Mesothelial cell of epicardium (in vitro differentiated cells): ENCODE measurements around the gene CCR5. TPM values are rescaled to one million over a fixed set of nuclear protein-coding genes. Genes with fewer than 3 reads are reported as not detected.

Experiments used
- DNase-seq, 2 experiments: peaks; one replicate each; pipeline ENCODE4 v3.0.0; 2021; ENCODE audit warnings: low spot score in 2 of 2; ENCODE audit not compliant: unreplicated experiment in 2 of 2
- H3K27ac Mint-ChIP-seq: 2 replicates; pipeline ENCODE4 v1.8.0; 2021; ENCODE audit warnings: mixed read lengths
- H3K27me3 Mint-ChIP-seq: 2 replicates; pipeline ENCODE4 v1.8.0; 2021; ENCODE audit warnings: low read depth, mixed read lengths
- H3K36me3 Mint-ChIP-seq: 2 replicates; pipeline ENCODE4 v1.8.0; 2021; ENCODE audit warnings: mixed read lengths
- H3K4me1 Mint-ChIP-seq: 2 replicates; pipeline ENCODE4 v1.8.0; 2021; ENCODE audit warnings: mixed read lengths
- H3K4me3 Mint-ChIP-seq: 2 replicates; pipeline ENCODE4 v1.8.0; 2021; ENCODE audit warnings: mild to moderate bottlenecking, moderate library complexity, mixed read lengths
- H3K9me3 Mint-ChIP-seq: 2 replicates; pipeline ENCODE4 v1.8.0; 2021; ENCODE audit warnings: mixed read lengths
- total RNA-seq: library from RNA; stranded (reverse); gene quantifications from 3 replicates; pipeline ENCODE4 v1.2.1, GENCODE V29; 2021
- TF ChIP-seq, protein P1 (sequence below): fragments of 200-600 bp; sonication (generic); IDR thresholded peaks from one replicate; pipeline ENCODE4 v1.5.0; 2021; ENCODE audit warnings: antibody characterized with exemption; ENCODE audit not compliant: unreplicated experiment

The CCR5 gene
- total RNA-seq, 1 donor from 2014 or later = not detected

DNA sequence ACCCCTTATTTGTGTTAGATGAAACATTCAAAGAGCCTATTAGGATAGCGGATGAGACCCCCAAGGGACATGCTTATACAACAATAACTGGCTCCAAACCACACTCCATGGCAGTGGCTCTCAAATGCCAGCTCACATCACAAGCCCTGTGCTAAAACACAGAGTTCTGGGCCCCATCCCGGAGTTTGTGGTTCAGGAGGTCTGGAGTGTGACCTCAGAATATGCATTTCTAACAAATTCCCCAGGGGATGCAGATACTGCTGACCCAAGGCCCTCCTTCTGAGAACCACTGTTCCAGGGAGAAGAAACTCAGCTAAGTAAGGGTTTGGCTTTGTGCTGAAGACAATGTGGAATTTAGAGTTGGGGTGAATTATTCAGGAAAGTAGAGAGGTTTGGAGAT is 39.9 kb downstream of the CCR5 start:
- Mint-ChIP-seq H3K36me3 (no peaks in the 10 kb centered on the region), H3K27ac (no peak overlapping the region), H3K27me3 (peaks cover 43% of the 10 kb centered on the region), H3K9me3 (no peaks in the 10 kb centered on the region), H3K4me3 (no peak overlapping the region), H3K4me1 (peaks cover 2% of the 10 kb centered on the region)
- TF ChIP-seq, protein P1, sequence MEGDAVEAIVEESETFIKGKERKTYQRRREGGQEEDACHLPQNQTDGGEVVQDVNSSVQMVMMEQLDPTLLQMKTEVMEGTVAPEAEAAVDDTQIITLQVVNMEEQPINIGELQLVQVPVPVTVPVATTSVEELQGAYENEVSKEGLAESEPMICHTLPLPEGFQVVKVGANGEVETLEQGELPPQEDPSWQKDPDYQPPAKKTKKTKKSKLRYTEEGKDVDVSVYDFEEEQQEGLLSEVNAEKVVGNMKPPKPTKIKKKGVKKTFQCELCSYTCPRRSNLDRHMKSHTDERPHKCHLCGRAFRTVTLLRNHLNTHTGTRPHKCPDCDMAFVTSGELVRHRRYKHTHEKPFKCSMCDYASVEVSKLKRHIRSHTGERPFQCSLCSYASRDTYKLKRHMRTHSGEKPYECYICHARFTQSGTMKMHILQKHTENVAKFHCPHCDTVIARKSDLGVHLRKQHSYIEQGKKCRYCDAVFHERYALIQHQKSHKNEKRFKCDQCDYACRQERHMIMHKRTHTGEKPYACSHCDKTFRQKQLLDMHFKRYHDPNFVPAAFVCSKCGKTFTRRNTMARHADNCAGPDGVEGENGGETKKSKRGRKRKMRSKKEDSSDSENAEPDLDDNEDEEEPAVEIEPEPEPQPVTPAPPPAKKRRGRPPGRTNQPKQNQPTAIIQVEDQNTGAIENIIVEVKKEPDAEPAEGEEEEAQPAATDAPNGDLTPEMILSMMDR = no peak
- no peak for DNase-seq

DNA sequence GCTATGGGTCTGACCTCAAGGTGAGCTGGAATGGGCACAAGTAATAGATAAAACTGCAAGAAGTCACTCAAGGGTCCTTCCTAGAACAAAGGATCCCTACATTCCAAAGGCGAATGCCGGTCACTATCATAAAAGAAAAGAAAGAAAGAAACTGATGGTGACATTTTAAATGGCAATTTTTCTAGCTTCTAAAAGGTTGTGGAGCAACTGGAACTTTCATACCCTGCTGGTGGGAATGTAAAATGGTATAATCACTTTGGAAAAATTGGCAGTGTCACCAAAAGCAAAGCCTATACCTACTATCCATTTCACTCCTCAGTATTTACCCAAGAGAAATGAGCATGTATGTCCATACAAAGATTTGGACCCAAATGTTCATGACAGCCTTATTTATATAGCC is 40.5 kb downstream of the CCR5 start:
- H3K36me3 Mint-ChIP-seq = no peaks in the 10 kb centered on the region
- peaks cover 7% of the 10 kb centered on the region for H3K4me1 Mint-ChIP-seq
- H3K27ac Mint-ChIP-seq = no peak overlapping the region
- H3K4me3 Mint-ChIP-seq = no peak overlapping the region
- H3K9me3 Mint-ChIP-seq = no peaks in the 10 kb centered on the region
- TF ChIP-seq, protein P1 = no peak
- DNase-seq = no peak
- peaks cover 41% of the 10 kb centered on the region for H3K27me3 Mint-ChIP-seq

- Mint-ChIP-seq H3K27me3 (peaks cover 30% of the 10 kb centered on the region), H3K36me3 (no peaks in the 10 kb centered on the region), H3K9me3 (no peaks in the 10 kb centered on the region), H3K4me3 (no peak overlapping the region), H3K4me1 (peaks cover 13% of the 10 kb centered on the region), H3K27ac (no peak overlapping the region)
- no peak for DNase-seq
- TF ChIP-seq, protein P1 = no peak
Observed at GRCh38 chr3:46412786-46413298, 42.1 kb downstream of the CCR5 start.

DNA sequence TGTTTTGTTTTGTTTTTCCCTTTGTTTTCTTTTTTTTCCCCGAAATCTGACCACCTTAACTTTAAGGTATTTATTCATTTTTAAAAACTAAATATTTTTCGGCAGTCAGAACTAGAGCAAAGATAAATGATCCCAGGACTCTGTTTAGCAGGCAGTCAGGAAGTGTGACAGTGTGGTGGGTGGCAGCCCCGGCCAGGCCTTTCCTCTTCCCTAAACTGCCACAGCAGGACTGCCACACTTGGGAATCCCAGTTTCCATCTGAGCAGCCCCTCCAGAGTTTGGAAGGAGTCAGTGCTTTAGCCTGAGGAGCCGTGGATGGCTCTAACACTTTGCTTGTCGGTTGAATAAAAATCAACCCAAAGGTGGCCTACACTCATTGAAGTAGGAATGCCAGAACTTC is 43.2 kb downstream of the CCR5 start:
- H3K27me3 Mint-ChIP-seq = peaks cover 19% of the 10 kb centered on the region
- H3K27ac Mint-ChIP-seq = no peak overlapping the region
- H3K4me3 Mint-ChIP-seq = no peak overlapping the region
- peaks cover 13% of the 10 kb centered on the region for H3K4me1 Mint-ChIP-seq
- no peaks in the 10 kb centered on the region for H3K36me3 Mint-ChIP-seq
- no peaks in the 10 kb centered on the region for H3K9me3 Mint-ChIP-seq
- no peak for DNase-seq
- TF ChIP-seq, protein P1 = no peak

DNA sequence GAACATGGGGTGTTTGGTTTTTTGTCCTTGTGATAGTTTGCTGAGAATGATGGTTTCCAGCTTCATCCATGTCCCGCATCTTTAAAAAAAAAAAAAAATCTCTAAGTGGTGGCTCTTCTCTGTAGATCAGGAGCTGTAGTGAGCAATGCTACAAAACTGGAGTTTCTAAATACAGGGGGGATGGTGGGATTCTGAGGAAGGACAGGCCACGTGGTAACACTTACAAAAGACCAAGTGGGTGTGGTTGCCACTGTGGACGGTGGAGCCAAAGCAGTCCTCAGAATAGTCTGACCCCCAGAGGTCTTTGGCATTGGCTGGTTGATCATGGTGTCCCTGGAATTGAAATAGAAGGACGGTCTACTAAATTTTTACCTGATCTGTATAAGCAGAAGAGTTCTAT is 44.0 kb downstream of the CCR5 start:
- Mint-ChIP-seq H3K9me3 (no peaks in the 10 kb centered on the region), H3K4me3 (no peak overlapping the region), H3K27me3 (peaks cover 13% of the 10 kb centered on the region), H3K27ac (no peak overlapping the region), H3K4me1 (peaks cover 13% of the 10 kb centered on the region), H3K36me3 (no peaks in the 10 kb centered on the region)
- no peak for DNase-seq
- TF ChIP-seq, protein P1 = no peak
